Fibroblast of pulmonary artery (primary cell): ENCODE measurements around the gene FIBIN.

Experiments used
- DNase-seq: peaks from one replicate; pipeline ENCODE4 v3.0.0-alpha.2; 2010; ENCODE audit warnings: low read depth
- H3K4me3 ChIP-seq: replicated peaks from 2 replicates; pipeline ENCODE4 v1.5.1; 2011; ENCODE audit warnings: low read depth, mild to moderate bottlenecking, control low read depth, low read length, moderate library complexity
- TF ChIP-seq, protein P1 (sequence below): IDR thresholded peaks from 2 replicates; pipeline ENCODE4 v1.5.1; 2011; ENCODE audit warnings: mild to moderate bottlenecking, control low read depth, low read length, inconsistent platforms; ENCODE audit errors: missing control alignments

Gene FIBIN

DNA sequence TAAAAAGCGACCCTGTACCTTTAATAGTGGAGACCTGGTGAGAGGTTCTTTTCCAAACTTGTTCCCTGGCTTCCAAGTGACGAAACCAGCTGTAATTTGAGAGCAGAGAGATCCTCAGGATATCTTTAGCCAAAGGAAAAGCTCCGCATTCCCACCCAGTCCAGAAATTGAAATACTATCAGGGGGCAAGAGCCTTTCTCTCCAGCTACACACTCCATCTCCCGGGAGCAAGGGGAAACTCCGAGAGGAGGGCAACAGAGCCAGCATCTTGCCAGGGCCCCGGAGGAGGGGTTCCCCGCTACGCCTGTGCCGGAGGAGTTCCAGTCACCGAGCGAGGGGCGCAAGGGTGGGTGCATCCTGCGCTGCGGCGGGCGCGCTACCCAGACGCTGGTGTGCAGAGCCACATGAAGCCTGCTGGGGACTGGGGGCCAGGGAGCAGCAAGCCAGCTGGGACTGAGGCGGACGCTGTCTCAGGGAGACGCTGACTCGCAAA is at the start of gene FIBIN:
Gene FIBIN (plus strand): TSS at position 148 of the 493 bp plus-strand sequence. CDS start 415 bp downstream, outside the sequence.
- peak; percentile 83 for DNase-seq

DNA sequence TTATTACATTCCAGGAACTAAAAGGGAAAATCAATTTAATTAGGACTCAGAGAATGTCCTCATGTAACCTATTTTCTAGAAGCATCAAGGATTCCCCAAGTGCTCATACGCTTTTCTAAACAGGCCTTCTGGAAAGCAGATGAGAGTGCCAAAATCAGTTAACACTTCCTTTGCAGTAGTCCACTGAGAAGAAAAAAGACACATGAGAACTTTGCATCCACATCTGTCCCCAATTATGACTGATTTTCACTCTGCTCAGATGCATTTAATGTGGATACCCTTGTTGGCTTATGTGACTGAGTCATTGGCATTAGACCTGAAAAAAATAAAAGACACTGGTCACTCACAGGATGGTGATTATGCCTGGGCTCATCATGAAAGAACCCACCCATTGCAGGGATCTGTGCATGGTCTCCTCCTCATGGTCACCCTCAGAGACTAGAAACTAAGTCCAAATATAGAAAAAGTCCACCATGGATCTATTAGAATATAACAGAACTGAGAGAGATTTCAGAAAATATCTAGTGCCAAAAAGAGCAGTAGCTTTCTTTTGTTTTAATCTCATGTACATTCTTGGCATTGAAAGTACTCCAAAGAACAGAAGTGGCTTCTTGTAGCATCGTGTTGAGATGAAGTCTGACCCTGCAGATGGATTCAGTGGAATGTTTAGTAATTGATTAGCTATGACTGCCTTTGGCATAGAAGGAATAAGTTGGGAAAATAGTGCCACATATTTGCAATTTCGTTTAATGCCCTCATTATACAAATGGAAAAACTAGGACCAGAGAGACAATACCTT is 48.8 kb upstream of the FIBIN start:
- no peak overlapping the region for H3K4me3 ChIP-seq
- no peak for DNase-seq
- TF ChIP-seq, protein P1, sequence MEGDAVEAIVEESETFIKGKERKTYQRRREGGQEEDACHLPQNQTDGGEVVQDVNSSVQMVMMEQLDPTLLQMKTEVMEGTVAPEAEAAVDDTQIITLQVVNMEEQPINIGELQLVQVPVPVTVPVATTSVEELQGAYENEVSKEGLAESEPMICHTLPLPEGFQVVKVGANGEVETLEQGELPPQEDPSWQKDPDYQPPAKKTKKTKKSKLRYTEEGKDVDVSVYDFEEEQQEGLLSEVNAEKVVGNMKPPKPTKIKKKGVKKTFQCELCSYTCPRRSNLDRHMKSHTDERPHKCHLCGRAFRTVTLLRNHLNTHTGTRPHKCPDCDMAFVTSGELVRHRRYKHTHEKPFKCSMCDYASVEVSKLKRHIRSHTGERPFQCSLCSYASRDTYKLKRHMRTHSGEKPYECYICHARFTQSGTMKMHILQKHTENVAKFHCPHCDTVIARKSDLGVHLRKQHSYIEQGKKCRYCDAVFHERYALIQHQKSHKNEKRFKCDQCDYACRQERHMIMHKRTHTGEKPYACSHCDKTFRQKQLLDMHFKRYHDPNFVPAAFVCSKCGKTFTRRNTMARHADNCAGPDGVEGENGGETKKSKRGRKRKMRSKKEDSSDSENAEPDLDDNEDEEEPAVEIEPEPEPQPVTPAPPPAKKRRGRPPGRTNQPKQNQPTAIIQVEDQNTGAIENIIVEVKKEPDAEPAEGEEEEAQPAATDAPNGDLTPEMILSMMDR: no peak

More for the DNA sequence above, at the start of gene FIBIN:
- TF ChIP-seq, protein P1: peak; percentile 5
- peak within 1 kb of the TSS; percentile 66 for H3K4me3 ChIP-seq

DNA sequence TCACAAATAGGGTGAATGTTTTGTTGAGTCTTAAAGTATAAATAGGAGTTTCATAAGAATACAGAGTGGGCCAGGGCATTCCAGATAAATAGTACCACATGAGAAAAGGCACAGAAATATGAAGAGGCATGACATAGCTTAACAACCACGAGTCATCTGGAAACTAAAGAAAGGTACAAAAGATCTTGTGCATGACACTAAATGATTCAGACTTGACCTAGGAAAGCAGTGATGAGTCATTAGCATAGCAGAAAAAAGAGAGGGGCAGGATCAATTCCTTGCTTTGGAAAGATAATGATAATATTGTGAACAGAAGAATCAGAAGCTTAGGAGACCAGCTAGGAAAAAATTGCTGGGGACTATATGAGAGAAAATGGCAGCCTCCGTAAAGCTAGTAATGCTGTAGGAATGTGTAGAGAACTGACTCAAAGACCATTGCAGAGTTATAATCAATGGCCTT is 47.6 kb upstream of the FIBIN start:
- DNase-seq: peak; percentile 54
- TF ChIP-seq, protein P1: no peak
- no peak overlapping the region for H3K4me3 ChIP-seq

DNA sequence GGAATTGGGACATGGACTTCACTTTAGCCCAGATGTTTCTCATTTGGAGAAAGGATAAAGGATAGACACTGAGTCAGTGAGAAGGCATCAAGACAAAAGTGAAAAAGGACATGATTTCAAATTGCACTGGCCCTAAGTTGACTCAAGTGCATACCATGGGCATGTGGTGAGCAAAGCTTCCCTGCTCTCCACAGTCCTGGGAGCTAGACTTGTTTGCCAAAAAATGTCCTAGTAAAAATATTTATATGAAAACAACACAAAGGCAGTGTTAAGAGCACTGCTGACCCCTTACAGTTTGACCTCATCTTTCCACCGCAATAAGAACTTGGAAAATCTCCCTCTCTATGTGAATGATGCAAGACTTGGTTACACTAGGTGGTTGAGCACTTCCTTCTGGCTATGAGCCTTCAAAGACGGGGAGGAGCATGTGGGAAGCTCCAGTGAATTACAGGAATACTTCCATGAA is 46.5 kb upstream of the FIBIN start:
- no peak overlapping the region for H3K4me3 ChIP-seq
- peak; percentile 100 for DNase-seq
- TF ChIP-seq, protein P1: no peak

DNA sequence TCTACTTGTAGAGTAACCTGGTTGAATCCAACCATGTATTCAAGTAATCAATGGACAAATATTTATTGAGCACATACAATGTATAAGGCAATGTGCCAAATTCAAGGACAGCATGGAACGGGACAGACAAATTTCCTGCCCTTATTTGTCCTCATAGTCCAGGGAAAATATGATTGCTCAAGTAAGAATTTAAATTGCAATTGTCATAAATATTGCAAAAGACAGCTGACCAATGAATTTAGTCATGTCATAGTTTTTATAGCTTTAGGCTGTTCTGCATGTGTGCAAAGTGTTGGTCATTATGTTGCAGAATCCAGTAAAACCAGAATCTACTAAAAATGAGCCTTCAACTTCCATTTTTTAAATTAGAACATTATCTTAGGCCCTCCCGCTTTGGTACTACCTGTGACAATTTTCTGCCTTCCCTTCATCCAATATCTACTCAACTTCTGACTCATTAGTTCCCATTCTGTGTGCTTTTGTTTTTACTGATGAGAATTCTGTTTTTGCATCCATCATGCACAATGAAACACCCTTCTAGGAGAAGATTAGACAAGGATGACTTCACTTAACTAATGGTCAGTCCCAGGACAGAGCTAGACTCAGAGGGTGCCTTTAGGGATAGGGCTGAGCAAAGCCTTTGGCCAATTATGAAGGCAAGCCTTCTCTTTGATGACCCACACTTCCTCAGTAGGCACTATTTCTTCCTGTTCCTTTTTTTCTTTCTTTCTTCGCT is 45.8 kb upstream of the FIBIN start:
- DNase-seq: no peak
- H3K4me3 ChIP-seq: no peak overlapping the region
- TF ChIP-seq, protein P1: no peak

DNA sequence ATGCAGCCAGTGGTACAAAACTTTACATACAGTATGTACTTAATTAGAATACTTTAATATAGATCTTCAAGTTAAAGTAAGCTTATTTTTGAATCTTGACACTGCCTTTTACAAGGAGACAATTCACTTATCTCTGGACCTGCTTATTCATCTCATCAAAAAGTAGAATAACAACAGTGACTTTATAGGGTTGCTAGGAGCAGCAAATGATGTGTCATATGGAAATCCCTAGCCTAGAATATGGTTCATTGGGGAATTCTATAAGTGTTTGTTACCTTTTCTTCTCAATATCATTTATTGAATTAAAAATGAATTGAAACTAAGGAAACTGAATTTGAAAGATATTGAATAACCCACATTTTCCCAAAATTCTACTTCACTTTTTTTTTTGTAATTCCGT is 45.0 kb upstream of the FIBIN start:
- no peak overlapping the region for H3K4me3 ChIP-seq
- TF ChIP-seq, protein P1: no peak
- peak; percentile 32 for DNase-seq
